Uterus (tissue), 2 donors: Measurements from ENCODE around the gene RAD51B.

Source experiments
- CTCF ChIP-seq, 4 experiments: fragments of 200-600 bp in 2 of 4; fragments of 450-650 bp in 2 of 4; sonication (generic) in 2 of 4; IDR thresholded peaks; one replicate each; pipeline ENCODE4 v1.5.1; 2016 to 2019; ENCODE audit warnings: antibody characterized with exemption in 4 of 4, mild to moderate bottlenecking in 2 of 4, moderate library complexity in 1 of 4
- POLR2A ChIP-seq, 2 donors: fragments of 450-650 bp; IDR thresholded peaks; one replicate each; pipeline ENCODE4 v1.6.1; 2016; ENCODE audit warnings: antibody characterized with exemption in 2 of 2, mild to moderate bottlenecking in 1 of 2, moderate library complexity in 1 of 2

- TF ChIP-seq CTCF (IDR thresholded peaks at IDR 0.05): no peak
- TF ChIP-seq POLR2A (IDR thresholded peaks at IDR 0.05): no peak
Measured at GRCh38 chr14:68518166-68518565, 698.6 kb downstream of the RAD51B start.
